HepG2 (cell line): ENCODE results near the gene C10orf53. TPM values are rescaled to one million over a fixed set of nuclear protein-coding genes. Genes with fewer than 3 reads are reported as not detected.

Source experiments
- ATAC-seq: fragments of 200-7000 bp; cut with Tn5 transposase; 3 replicates; pipeline ENCODE4 v1.9.1; 2020; ENCODE audit warnings: mild to moderate bottlenecking, moderate library complexity
- BruUV-seq: library from RNA; stranded (reverse); fragments of 400-500 nt; replicated peaks from 2 replicates; lab custom pipeline; 2021; lab: Mats Ljungman, UMichigan
- CTCF ChIA-PET: fragments of 300-600 bp; formaldehyde crosslinking; extraction: SDS; loops from one replicate; lab custom pipeline; 2021; ENCODE audit warnings: low total read pairs, inconsistent platforms, low intra/inter-chr PET ratio; lab: Yijun Ruan, JAX
- POLR2A ChIA-PET: fragments of 350-600 bp; sonication (Branson Sonifier 250); formaldehyde crosslinking; loops from one replicate; lab custom pipeline; 2020; ENCODE audit warnings: antibody characterized with exemption, inconsistent platforms; lab: Yijun Ruan, JAX
- DNase-seq: peaks from one replicate; pipeline ENCODE4 v3.0.0-alpha.2; 2015; ENCODE audit warnings: low spot score
- FAIRE-seq: peaks from 3 replicates; lab custom pipeline; 2011; peaks lifted over from hg19 to GRCh38; lab: Jason Lieb, UNC
- H2AFZ ChIP-seq: one replicate; pipeline ENCODE4 v1.6.1; 2011; ENCODE audit warnings: low read length, inconsistent platforms
- H3K27ac ChIP-seq: fragments of 300-600 bp; 3 replicates; pipeline ENCODE4 v1.8.0; 2011; ENCODE audit warnings: mixed run types, mild to moderate bottlenecking, mixed read lengths, low read length, inconsistent platforms; ENCODE audit not compliant: insufficient read depth; ENCODE audit errors: extremely low read length
- H3K27me3 ChIP-seq, 2 experiments: fragments of 200-600 bp in 1 of 2; 2 replicates in 1 of 2; 3 replicates in 1 of 2; pipeline versions ENCODE4 v1.6.0 to v1.8.0; 2011; ENCODE audit warnings: low read length in 2 of 2, mild to moderate bottlenecking in 2 of 2, moderate library complexity in 2 of 2, inconsistent platforms in 1 of 2; ENCODE audit not compliant: insufficient read depth in 2 of 2, control insufficient read depth in 1 of 2
- H3K36me3 ChIP-seq, 2 experiments: fragments of 200-600 bp in 1 of 2; replicated peaks in 1 of 2; 2 replicates in 1 of 2; 3 replicates in 1 of 2; pipeline versions ENCODE4 v1.5.1 to v1.8.0; 2011; ENCODE audit warnings: low read length in 2 of 2, inconsistent platforms in 1 of 2; ENCODE audit not compliant: insufficient read depth in 2 of 2, control insufficient read depth in 1 of 2
- H3K4me1 ChIP-seq: 2 replicates; pipeline ENCODE4 v1.5.1; 2012; ENCODE audit warnings: low read length, inconsistent platforms; ENCODE audit not compliant: insufficient read depth
- H3K4me2 ChIP-seq: 2 replicates; pipeline ENCODE4 v1.6.0; 2011; ENCODE audit warnings: low read depth, low read length, inconsistent platforms
- H3K4me3 ChIP-seq, 3 experiments: fragments of 200-600 bp in 1 of 3; sonication (generic), shearing (Covaris generic) in 1 of 3; replicated peaks in 1 of 3; 2 replicates each; pipeline ENCODE4 v1.5.1; 2011 to 2016; ENCODE audit warnings: low read length in 3 of 3, inconsistent platforms in 2 of 3, low read depth in 2 of 3, mild to moderate bottlenecking in 2 of 3, control low read depth in 1 of 3, mixed read lengths in 1 of 3; ENCODE audit not compliant: insufficient read depth in 1 of 3
- H3K79me2 ChIP-seq: one replicate; pipeline ENCODE4 v1.6.1; 2011; ENCODE audit warnings: low read length, inconsistent platforms; ENCODE audit not compliant: insufficient read depth
- H3K9ac ChIP-seq: 2 replicates; pipeline ENCODE4 v1.6.0; 2011; ENCODE audit warnings: mild to moderate bottlenecking, low read depth, low read length, inconsistent platforms; ENCODE audit not compliant: insufficient read depth
- H3K9me3 ChIP-seq: 2 replicates; pipeline ENCODE4 v1.5.1; 2012; ENCODE audit warnings: mild to moderate bottlenecking, low read length
- H4K20me1 ChIP-seq: 2 replicates; pipeline ENCODE4 v1.6.0; 2011; ENCODE audit warnings: inconsistent platforms, mild to moderate bottlenecking, low read length, moderate library complexity; ENCODE audit not compliant: insufficient read depth
- DZIP1 ChIP-seq: sonication (generic); formaldehyde crosslinking; IDR thresholded peaks from 2 replicates; pipeline ENCODE4 v1.5.0; 2020; ENCODE audit warnings: mild to moderate bottlenecking, missing genetic modification reagents
- MEIS1 ChIP-seq: sonication (generic); formaldehyde crosslinking; IDR thresholded peaks from 2 replicates; pipeline ENCODE4 v1.9.0; 2021; ENCODE audit warnings: mild to moderate bottlenecking, missing genetic modification reagents, moderate library complexity, borderline replicate concordance
- NCOR1 ChIP-seq: fragments of 200-600 bp; sonication (generic); IDR thresholded peaks from 2 replicates; pipeline ENCODE4 v1.7.0; 2017; ENCODE audit warnings: antibody characterized with exemption, low read length, borderline replicate concordance
- POLR2A ChIP-seq, 2 experiments: IDR thresholded peaks; 2 replicates each; pipeline ENCODE4 v1.6.1; 2011; ENCODE audit warnings: low read depth in 2 of 2, low read length in 2 of 2, mild to moderate bottlenecking in 1 of 2, moderate library complexity in 1 of 2; ENCODE audit not compliant: insufficient read depth in 1 of 2
- RAD21 ChIP-seq: fragments of 450-650 bp; formaldehyde crosslinking; IDR thresholded peaks from 2 replicates; pipeline ENCODE4 v1.5.0; 2020; ENCODE audit warnings: mild to moderate bottlenecking
- RELA ChIP-seq: sonication (generic); formaldehyde crosslinking; IDR thresholded peaks from 2 replicates; pipeline ENCODE4 v1.4.0; 2020; ENCODE audit warnings: missing genetic modification reagents
- ZNF101 ChIP-seq: sonication (generic); formaldehyde crosslinking; IDR thresholded peaks from 2 replicates; pipeline ENCODE4 v1.4.0; 2020; ENCODE audit warnings: mild to moderate bottlenecking, low read depth, missing genetic modification reagents, borderline replicate concordance
- ZNF263 ChIP-seq: sonication (generic); formaldehyde crosslinking; IDR thresholded peaks from 2 replicates; pipeline ENCODE4 v1.4.0; 2020; ENCODE audit warnings: missing genetic modification reagents
- ZNF558 ChIP-seq: sonication (generic); formaldehyde crosslinking; IDR thresholded peaks from 2 replicates; pipeline ENCODE4 v1.9.0; 2022; ENCODE audit warnings: mild to moderate bottlenecking, missing genetic modification reagents, borderline replicate concordance
- WGBS: methylation state at CpG from one replicate; pipeline ENCODE4 v1.1.6; 2017; ENCODE audit warnings: low lambda C conversion rate; 5-methylcytosine and 5-hydroxymethylcytosine counted together
- in situ Hi-C: cut with HindIII; loops from 2 replicates; pipeline ENCODE4 v1.10.0; 2017; ENCODE audit warnings: low pct_unique_long_range_greater_than_20kb; ENCODE audit not compliant: extremely low pct_ligation_motif_present
- intact Hi-C: fragments of 100-400 bp; cut with micrococcal nuclease; formaldehyde crosslinking; loops from one replicate; pipeline ENCODE4 v1.10.0; 2022; ENCODE audit not compliant: unreplicated experiment
- polyA plus RNA-seq, 8 experiments: library from polyadenylated mRNA; depleted of rRNA in 3 of 8; stranded (reverse) in 7 of 8; unstranded in 1 of 8; fragments of >200 nt; fragmentation: Illumina TruSeq in 4 of 8; extraction: Trizol in 4 of 8; gene quantifications; 2 replicates each; pipeline versions ENCODE4 v1.2.1 to v1.2.3, GENCODE V29; 2011 to 2016; ENCODE audit warnings: low read depth in 4 of 8, missing spikeins in 1 of 8, mixed read lengths in 1 of 8; ENCODE audit not compliant: insufficient read depth in 1 of 8
- total RNA-seq, 5 experiments: library from RNA; depleted of rRNA; stranded (reverse); fragments of >200 nt; fragmentation: Illumina TruSeq; extraction: Trizol; gene quantifications; 2 replicates each; pipeline ENCODE4 v1.2.3, GENCODE V29; 2016; ENCODE audit warnings: low read depth in 1 of 5
- TF ChIP-seq, protein P1 (sequence below): sonication (generic); formaldehyde crosslinking; IDR thresholded peaks from 2 replicates; pipeline ENCODE4 v1.4.0; 2020; ENCODE audit warnings: mild to moderate bottlenecking, missing genetic modification reagents

The C10orf53 gene
- total and polyA plus RNA-seq, 2 of the 13 experiments (the other 11 are each of a cell fraction or from before 2014, with no cell fraction given), result not detected

GRCh38 chr10:49663596-49663995 lies 15.9 kb upstream of the C10orf53 start:
- ChIA-PET CTCF (no interaction called here), POLR2A (no interaction called here)
- no peaks in the 10 kb centered on the region for H3K36me3 ChIP-seq
- no peaks in the 10 kb centered on the region for H3K79me2 ChIP-seq
- peaks cover 9% of the 10 kb centered on the region for H3K9me3 ChIP-seq
- WGBS, result 29% methylated on average over 4 of the region's 6 CpGs
- no peak overlapping the region for H3K4me3 ChIP-seq
- no peak overlapping the region for H2AFZ ChIP-seq
- peaks cover 0 to 23% of the 10 kb centered on the region in 2 experiments; a peak in 3 of 5 replicates for H3K27me3 ChIP-seq
- ATAC-seq (no peak), DNase-seq (no peak), FAIRE-seq (no peak)
- H4K20me1 ChIP-seq, result no peaks in the 10 kb centered on the region
- in situ Hi-C loops (no loop called here), intact Hi-C loops (no loop called here)
- H3K4me1 ChIP-seq, result no peaks in the 10 kb centered on the region
- no TSS peak for BruUV-seq
- H3K27ac ChIP-seq, result no peak overlapping the region
- TF ChIP-seq, protein P1, sequence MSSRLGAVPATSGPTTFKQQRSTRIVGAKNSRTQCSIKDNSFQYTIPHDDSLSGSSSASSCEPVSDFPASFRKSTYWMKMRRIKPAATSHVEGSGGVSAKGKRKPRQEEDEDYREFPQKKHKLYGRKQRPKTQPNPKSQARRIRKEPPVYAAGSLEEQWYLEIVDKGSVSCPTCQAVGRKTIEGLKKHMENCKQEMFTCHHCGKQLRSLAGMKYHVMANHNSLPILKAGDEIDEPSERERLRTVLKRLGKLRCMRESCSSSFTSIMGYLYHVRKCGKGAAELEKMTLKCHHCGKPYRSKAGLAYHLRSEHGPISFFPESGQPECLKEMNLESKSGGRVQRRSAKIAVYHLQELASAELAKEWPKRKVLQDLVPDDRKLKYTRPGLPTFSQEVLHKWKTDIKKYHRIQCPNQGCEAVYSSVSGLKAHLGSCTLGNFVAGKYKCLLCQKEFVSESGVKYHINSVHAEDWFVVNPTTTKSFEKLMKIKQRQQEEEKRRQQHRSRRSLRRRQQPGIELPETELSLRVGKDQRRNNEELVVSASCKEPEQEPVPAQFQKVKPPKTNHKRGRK (CRISPR knock-in tag), result no peak
- TF ChIP-seq ZNF263, result no peak
- TF ChIP-seq ZNF558 (CRISPR knock-in tag), result no peak
- no peak for TF ChIP-seq DZIP1
- TF ChIP-seq RAD21 (CRISPR knock-in tag), result no peak
- TF ChIP-seq RELA, result no peak
- TF ChIP-seq ZNF101, result no peak
- TF ChIP-seq MEIS1 (CRISPR knock-in tag), result no peak
- no peak for TF ChIP-seq NCOR1
- no peak for TF ChIP-seq POLR2A (IDR thresholded peaks at IDR 0.05; ENCODE audit: insufficient read depth in 1 of 2, low read depth in 2 of 2, low read length in 2 of 2)
- no peak overlapping the region for H3K4me2 ChIP-seq
- H3K9ac ChIP-seq, result no peak overlapping the region
